ENCODE data around the gene TRPC3. TPM values are rescaled to one million over a fixed set of nuclear protein-coding genes. Genes with fewer than 3 reads are reported as not detected.

Gene TRPC3
- total RNA-seq, 1 experiment from 2014 or later = 0.25 TPM

DNA sequence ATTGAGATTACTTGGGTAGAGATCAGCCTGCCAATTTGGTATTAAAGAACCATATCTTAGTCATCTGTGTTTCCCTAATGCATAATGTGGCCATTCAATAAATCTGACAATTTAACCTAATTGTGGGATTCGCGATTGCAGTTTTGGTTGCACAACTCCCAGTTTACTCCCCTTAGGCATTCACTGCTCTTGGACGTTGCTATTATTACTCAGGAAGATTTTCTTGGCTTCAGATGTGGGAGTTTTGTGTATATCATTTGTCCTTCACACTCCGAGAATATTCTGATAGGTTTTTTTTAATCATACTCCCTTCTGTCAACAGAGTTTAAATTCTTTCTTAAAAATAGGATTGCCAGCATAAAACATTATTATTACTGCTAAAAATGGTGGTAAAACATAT is 22.0 kb upstream of the TRPC3 start:
- no peaks in the 10 kb centered on the region for H3K9me2 ChIP-seq (ENCODE audit: insufficient read depth)
- no TSS peak for BruUV-seq (replicated peaks)
- H3K4me3 ChIP-seq (replicated peaks in 1 of 2; ENCODE audit: low read depth in 1 of 2, low read length in 2 of 2) = no peak overlapping the region
- no peak overlapping the region for H3K9ac ChIP-seq (ENCODE audit: low read length)
- DNase-seq (ENCODE audit: low read depth, low spot score) (no peak), ATAC-seq (no peak)
- no peaks in the 10 kb centered on the region for H3K79me2 ChIP-seq (ENCODE audit: insufficient read depth, low read length)
- no peaks in the 10 kb centered on the region for H4K20me1 ChIP-seq (ENCODE audit: insufficient read depth)
- ChIA-PET CTCF (no interaction called here), RAD21 (ENCODE audit: low non-redundant PET in 1 of 2, low total read pairs in 2 of 2, uncharacterized antibody in 2 of 2, unreplicated experiment in 2 of 2) (interaction anchor here in 1 of 2 experiments (0.7 kb wide), 1 partner anchor 27 kb away, joined by 3 read pairs; no protein-coding TSS in a partner anchor), POLR2A (no interaction called here)
- intact Hi-C loops (cut with micrococcal nuclease) = no loop called here
- no peaks in the 10 kb centered on the region for H3K36me3 ChIP-seq (ENCODE audit: control insufficient read depth in 1 of 2, insufficient read depth in 2 of 2, low read length in 2 of 2)
- H3K27me3 ChIP-seq (ENCODE audit: insufficient read depth, low read length) = no peaks in the 10 kb centered on the region
- TF ChIP-seq CEBPB (IDR thresholded peaks at IDR 0.05; ENCODE audit: low read depth) (no peak), YY1 (IDR thresholded peaks at IDR 0.05; ENCODE audit: extremely low read depth, insufficient replicate concordance, low read depth, low read length) (no peak), EZH2phosphoT487 (IDR thresholded peaks at IDR 0.05; ENCODE audit: borderline replicate concordance) (no peak), SRF (IDR thresholded peaks at IDR 0.05; ENCODE audit: low read depth) (no peak), POLR2AphosphoS5 (IDR thresholded peaks at IDR 0.05; ENCODE audit: low read depth, low read length) (no peak)
- TF ChIP-seq, protein P1, sequence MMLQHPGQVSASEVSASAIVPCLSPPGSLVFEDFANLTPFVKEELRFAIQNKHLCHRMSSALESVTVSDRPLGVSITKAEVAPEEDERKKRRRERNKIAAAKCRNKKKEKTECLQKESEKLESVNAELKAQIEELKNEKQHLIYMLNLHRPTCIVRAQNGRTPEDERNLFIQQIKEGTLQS (IDR thresholded peaks at IDR 0.05) = no peak
- TF ChIP-seq, protein P2, sequence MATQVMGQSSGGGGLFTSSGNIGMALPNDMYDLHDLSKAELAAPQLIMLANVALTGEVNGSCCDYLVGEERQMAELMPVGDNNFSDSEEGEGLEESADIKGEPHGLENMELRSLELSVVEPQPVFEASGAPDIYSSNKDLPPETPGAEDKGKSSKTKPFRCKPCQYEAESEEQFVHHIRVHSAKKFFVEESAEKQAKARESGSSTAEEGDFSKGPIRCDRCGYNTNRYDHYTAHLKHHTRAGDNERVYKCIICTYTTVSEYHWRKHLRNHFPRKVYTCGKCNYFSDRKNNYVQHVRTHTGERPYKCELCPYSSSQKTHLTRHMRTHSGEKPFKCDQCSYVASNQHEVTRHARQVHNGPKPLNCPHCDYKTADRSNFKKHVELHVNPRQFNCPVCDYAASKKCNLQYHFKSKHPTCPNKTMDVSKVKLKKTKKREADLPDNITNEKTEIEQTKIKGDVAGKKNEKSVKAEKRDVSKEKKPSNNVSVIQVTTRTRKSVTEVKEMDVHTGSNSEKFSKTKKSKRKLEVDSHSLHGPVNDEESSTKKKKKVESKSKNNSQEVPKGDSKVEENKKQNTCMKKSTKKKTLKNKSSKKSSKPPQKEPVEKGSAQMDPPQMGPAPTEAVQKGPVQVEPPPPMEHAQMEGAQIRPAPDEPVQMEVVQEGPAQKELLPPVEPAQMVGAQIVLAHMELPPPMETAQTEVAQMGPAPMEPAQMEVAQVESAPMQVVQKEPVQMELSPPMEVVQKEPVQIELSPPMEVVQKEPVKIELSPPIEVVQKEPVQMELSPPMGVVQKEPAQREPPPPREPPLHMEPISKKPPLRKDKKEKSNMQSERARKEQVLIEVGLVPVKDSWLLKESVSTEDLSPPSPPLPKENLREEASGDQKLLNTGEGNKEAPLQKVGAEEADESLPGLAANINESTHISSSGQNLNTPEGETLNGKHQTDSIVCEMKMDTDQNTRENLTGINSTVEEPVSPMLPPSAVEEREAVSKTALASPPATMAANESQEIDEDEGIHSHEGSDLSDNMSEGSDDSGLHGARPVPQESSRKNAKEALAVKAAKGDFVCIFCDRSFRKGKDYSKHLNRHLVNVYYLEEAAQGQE (IDR thresholded peaks at IDR 0.05; ENCODE audit: low read depth) = no peak
- TF ChIP-seq, protein P3, sequence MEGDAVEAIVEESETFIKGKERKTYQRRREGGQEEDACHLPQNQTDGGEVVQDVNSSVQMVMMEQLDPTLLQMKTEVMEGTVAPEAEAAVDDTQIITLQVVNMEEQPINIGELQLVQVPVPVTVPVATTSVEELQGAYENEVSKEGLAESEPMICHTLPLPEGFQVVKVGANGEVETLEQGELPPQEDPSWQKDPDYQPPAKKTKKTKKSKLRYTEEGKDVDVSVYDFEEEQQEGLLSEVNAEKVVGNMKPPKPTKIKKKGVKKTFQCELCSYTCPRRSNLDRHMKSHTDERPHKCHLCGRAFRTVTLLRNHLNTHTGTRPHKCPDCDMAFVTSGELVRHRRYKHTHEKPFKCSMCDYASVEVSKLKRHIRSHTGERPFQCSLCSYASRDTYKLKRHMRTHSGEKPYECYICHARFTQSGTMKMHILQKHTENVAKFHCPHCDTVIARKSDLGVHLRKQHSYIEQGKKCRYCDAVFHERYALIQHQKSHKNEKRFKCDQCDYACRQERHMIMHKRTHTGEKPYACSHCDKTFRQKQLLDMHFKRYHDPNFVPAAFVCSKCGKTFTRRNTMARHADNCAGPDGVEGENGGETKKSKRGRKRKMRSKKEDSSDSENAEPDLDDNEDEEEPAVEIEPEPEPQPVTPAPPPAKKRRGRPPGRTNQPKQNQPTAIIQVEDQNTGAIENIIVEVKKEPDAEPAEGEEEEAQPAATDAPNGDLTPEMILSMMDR (IDR thresholded peaks at IDR 0.05 in 2 of 3, conservative IDR thresholded peaks at IDR 0.05 in 1 of 3; ENCODE audit: borderline replicate concordance in 1 of 3, insufficient read depth in 1 of 3, low read depth in 2 of 3, low read length in 2 of 3) = no peak
- TF ChIP-seq, protein P4, sequence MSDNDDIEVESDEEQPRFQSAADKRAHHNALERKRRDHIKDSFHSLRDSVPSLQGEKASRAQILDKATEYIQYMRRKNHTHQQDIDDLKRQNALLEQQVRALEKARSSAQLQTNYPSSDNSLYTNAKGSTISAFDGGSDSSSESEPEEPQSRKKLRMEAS (IDR thresholded peaks at IDR 0.05) = no peak
- H3K27ac ChIP-seq (ENCODE audit: low read depth, low read length) = no peak overlapping the region
- H2AFZ ChIP-seq (ENCODE audit: low read depth, low read length, poor library complexity, severe bottlenecking) = no peak overlapping the region
- H3K4me1 ChIP-seq (ENCODE audit: control insufficient read depth in 1 of 2, insufficient read depth in 2 of 2, low read length in 2 of 2) = no peaks in the 10 kb centered on the region
- no peaks in the 10 kb centered on the region for H3K9me3 ChIP-seq (ENCODE audit: control insufficient read depth in 1 of 2, insufficient read depth in 1 of 2, low read depth in 1 of 2, low read length in 2 of 2)
- no peak overlapping the region for H3K4me2 ChIP-seq (ENCODE audit: low read length)

Data from HCT116 (cell line).